ENCODE measurements around the gene FAM25A.

- TF ChIP-seq CTCF (IDR thresholded peaks at IDR 0.05), result no peak
- TF ChIP-seq KDM1A (IDR thresholded peaks at IDR 0.05; ENCODE audit: low read depth), result no peak
- TF ChIP-seq RNF2 (IDR thresholded peaks at IDR 0.05; ENCODE audit: borderline replicate concordance, low read depth), result no peak
- TF ChIP-seq EP300 (IDR thresholded peaks at IDR 0.05), result no peak
- no peak for TF ChIP-seq KDM5A (IDR thresholded peaks at IDR 0.05)
- TF ChIP-seq BHLHE40 (IDR thresholded peaks at IDR 0.05; ENCODE audit: low read depth, low read length), result no peak
- no peak for TF ChIP-seq POLR2A (IDR thresholded peaks at IDR 0.05; ENCODE audit: low read length)
- TF ChIP-seq GATA3 (IDR thresholded peaks at IDR 0.05; ENCODE audit: borderline replicate concordance), result no peak
- TF ChIP-seq POLR2AphosphoS2 (conservative IDR thresholded peaks at IDR 0.05; ENCODE audit: low read length), result no peak
- no peak for TF ChIP-seq FOSB (CRISPR knock-in tag; IDR thresholded peaks at IDR 0.05)
Observed at GRCh38 chr10:86988520-86988919, 31.6 kb upstream of the FAM25A start.

Data from A549 (cell line).